ENCODE measurements around the gene APC2. TPM values are rescaled to one million over a fixed set of nuclear protein-coding genes. Genes with fewer than 3 reads are reported as not detected.
A peak's percentile ranks its signal among the peaks of the same experiment; 100 is the strongest.

The APC2 gene
- polyA plus RNA-seq, 1 donor from 2014 or later = 50.5 TPM

GRCh38 chr19:1410789-1411188 is 39.1 kb upstream of the APC2 start:
- H3K4me2 ChIP-seq (ENCODE audit: low read length) = no peak overlapping the region
- H3K36me3 ChIP-seq (ENCODE audit: insufficient read depth, low read length) = no peaks in the 10 kb centered on the region
- no peaks in the 10 kb centered on the region for H3K9me3 ChIP-seq (ENCODE audit: low read length)
- no peaks in the 10 kb centered on the region for H3K27me3 ChIP-seq (ENCODE audit: insufficient read depth, low read depth, low read length)
- H2AFZ ChIP-seq (ENCODE audit: low read depth, low read length) = no peak overlapping the region
- peaks cover 71% of the 10 kb centered on the region for H3K79me2 ChIP-seq (replicated peaks; ENCODE audit: insufficient read depth, low read length)
- H3F3A ChIP-seq (ENCODE audit: insufficient read depth, low read length, poor library complexity, severe bottlenecking) = no peaks in the 10 kb centered on the region
- TF ChIP-seq RAD21 (conservative IDR thresholded peaks at IDR 0.05) = no peak
- TF ChIP-seq MXI1 (conservative IDR thresholded peaks at IDR 0.05; ENCODE audit: poor library complexity, severe bottlenecking) = no peak
- TF ChIP-seq POLR2AphosphoS5 (IDR thresholded peaks at IDR 0.05) = no peak
- no peak for TF ChIP-seq REST (IDR thresholded peaks at IDR 0.05; ENCODE audit: borderline replicate concordance)
- TF ChIP-seq CTCF (IDR thresholded peaks at IDR 0.05; ENCODE audit: poor library complexity, severe bottlenecking) = no peak
- no peak for TF ChIP-seq EP300 (conservative IDR thresholded peaks at IDR 0.05; ENCODE audit: poor library complexity, severe bottlenecking)
- TF ChIP-seq EZH2 (IDR thresholded peaks at IDR 0.05; ENCODE audit: borderline replicate concordance, insufficient read depth, low read length, poor library complexity, severe bottlenecking) = no peak
- no peak for TF ChIP-seq SMC3 (conservative IDR thresholded peaks at IDR 0.05; ENCODE audit: poor library complexity)
- no peak for TF ChIP-seq TAF1 (IDR thresholded peaks at IDR 0.05; ENCODE audit: low read depth)
- peaks cover 31% of the 10 kb centered on the region for H4K20me1 ChIP-seq (ENCODE audit: insufficient read depth)
- no peak overlapping the region for H3K4me3 ChIP-seq (ENCODE audit: low read length)
- H3K9me2 ChIP-seq (ENCODE audit: insufficient read depth, low read length) = no peaks in the 10 kb centered on the region
- H3K27ac ChIP-seq (ENCODE audit: low read length) = no peak overlapping the region
- no peak overlapping the region for H3K9ac ChIP-seq (ENCODE audit: low read length)

GRCh38 chr19:1411255-1412191 is 38.4 kb upstream of the APC2 start:
- no peak overlapping the region for H2AFZ ChIP-seq (ENCODE audit: low read depth, low read length)
- peaks cover 78% of the 10 kb centered on the region for H3K79me2 ChIP-seq (replicated peaks; ENCODE audit: insufficient read depth, low read length)
- TF ChIP-seq EZH2 (IDR thresholded peaks at IDR 0.05; ENCODE audit: borderline replicate concordance, insufficient read depth, low read length, poor library complexity, severe bottlenecking) (no peak), RAD21 (conservative IDR thresholded peaks at IDR 0.05) (no peak), REST (IDR thresholded peaks at IDR 0.05; ENCODE audit: borderline replicate concordance) (no peak), CTCF (IDR thresholded peaks at IDR 0.05; ENCODE audit: poor library complexity, severe bottlenecking) (no peak), MXI1 (conservative IDR thresholded peaks at IDR 0.05; ENCODE audit: poor library complexity, severe bottlenecking) (no peak), TAF1 (IDR thresholded peaks at IDR 0.05; ENCODE audit: low read depth) (no peak), POLR2AphosphoS5 (IDR thresholded peaks at IDR 0.05) (no peak), EP300 (conservative IDR thresholded peaks at IDR 0.05; ENCODE audit: poor library complexity, severe bottlenecking) (no peak), SMC3 (conservative IDR thresholded peaks at IDR 0.05; ENCODE audit: poor library complexity) (no peak)
- H3K9ac ChIP-seq (ENCODE audit: low read length) = peak overlapping the region; percentile 20
- H3K4me2 ChIP-seq (ENCODE audit: low read length) = no peak overlapping the region
- no peaks in the 10 kb centered on the region for H3F3A ChIP-seq (ENCODE audit: insufficient read depth, low read length, poor library complexity, severe bottlenecking)
- H3K27me3 ChIP-seq (ENCODE audit: insufficient read depth, low read depth, low read length) = no peaks in the 10 kb centered on the region
- no peaks in the 10 kb centered on the region for H3K9me3 ChIP-seq (ENCODE audit: low read length)
- H3K4me3 ChIP-seq (ENCODE audit: low read length) = no peak overlapping the region
- H4K20me1 ChIP-seq (ENCODE audit: insufficient read depth) = peaks cover 31% of the 10 kb centered on the region
- no peak overlapping the region for H3K27ac ChIP-seq (ENCODE audit: low read length)
- H3K36me3 ChIP-seq (ENCODE audit: insufficient read depth, low read length) = no peaks in the 10 kb centered on the region
- no peaks in the 10 kb centered on the region for H3K9me2 ChIP-seq (ENCODE audit: insufficient read depth, low read length)

Data from neural cell (in vitro differentiated cells).